Embryonic facial prominence (tissue), 1 donor: ENCODE measurements around the gene DMBX1.

ENCODE experiments used
- DNase-seq: peaks from one replicate; pipeline ENCODE4 v3.0.0-alpha.2; 2016; ENCODE audit errors: extremely low spot score

Gene DMBX1

DNA sequence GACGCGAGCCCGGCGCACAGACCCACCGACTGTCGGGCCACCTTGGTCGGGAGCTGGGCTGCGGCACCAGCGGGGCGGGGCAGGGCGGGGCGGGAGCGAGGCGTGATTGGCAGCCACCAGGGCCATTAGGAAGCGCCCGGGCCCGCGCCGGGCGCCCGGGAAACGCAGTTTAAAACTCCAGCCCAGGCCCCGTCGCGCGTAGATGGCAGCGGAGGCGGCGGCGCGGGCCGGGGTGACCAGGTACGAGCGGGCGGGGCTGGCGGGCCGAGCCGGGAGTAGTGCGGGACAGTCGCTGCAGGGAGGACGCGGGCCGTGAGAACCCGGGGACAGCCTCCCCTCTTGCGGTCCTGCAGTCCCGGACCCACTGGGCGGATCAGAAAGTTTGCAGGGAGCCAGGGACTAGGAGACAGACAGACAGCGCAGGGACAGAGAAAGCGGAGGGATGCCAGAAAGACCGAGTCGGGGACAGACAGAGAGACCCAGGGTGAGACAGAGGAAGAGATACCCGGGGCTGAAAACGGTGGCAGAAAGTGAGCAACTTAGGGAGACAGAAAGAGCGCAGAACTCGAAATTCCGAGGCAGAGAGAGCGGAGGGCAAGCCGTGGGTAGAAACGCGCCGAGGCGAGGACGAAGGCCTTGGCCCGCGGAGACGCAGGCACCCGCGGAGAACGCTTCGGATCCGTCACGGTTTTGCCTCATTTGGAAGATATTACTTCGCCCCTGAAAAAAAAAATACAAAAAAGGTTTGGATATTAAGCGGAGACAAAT is at the start of gene DMBX1:
Gene DMBX1 (plus strand): TSS at position 199 of the 768 bp plus-strand sequence. CDS start 17,175 bp downstream, outside the sequence.
- DNase-seq = no peak

DNA sequence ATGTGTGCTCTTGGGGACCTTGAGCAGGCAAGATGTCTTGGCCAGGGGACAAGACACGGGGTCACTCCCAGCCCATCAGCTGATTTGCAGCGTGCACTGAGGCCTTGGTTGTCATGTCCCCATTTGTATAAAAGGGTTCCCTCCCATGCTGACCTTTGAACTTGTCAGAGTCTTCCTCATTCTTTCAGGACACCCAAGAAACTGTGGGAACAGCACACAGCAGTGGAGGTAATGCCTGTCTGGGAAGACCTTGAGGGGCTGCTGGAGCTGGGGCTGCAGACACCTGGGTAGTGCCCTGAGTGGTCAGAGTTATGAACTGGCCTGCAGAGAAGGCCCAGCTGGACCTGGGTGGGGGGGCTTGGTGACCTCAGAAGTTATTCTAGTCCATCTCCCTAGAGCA is 49.2 kb upstream of the DMBX1 start:
- DNase-seq = no peak

DNA sequence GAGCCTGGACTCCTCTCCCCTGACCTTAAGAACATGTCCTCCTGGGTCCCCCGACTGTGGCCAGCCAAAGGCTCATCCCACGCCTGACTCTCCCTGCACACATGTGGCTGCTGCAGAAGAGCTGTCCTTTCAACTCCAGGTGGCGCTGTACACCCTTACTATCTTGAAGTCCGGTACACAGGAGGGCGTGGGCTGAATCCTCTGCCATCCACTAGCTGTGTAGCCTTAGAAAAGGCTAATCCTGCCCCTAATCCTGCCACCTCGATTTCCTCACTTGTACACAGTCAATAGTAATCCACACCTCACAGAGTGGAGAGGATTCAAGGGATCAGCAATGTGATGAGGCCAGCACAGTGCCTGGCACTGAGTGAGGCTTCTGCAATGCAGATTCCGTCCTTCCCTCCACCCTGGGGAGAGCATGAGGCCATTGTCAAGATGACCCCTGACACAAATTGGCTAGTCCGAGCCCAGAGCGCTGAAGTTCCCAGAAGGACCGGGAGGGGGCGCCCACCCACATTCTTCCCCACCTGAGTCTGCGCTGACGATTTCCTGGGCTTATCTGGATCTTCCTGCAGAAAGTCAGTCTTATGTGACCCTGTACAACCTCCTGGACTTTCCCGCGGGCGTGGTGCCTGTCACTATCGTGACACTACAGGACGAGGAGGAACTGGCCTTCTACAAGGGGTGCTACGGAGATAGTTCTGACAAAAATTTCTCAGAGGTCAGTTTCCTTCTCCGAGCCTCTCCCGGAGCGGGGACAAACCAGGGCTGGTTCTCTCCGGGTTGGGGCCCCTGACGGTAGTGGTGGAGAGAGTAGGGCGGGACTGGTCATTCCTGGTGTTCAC is 47.1 kb upstream of the DMBX1 start:
- no peak for DNase-seq

DNA sequence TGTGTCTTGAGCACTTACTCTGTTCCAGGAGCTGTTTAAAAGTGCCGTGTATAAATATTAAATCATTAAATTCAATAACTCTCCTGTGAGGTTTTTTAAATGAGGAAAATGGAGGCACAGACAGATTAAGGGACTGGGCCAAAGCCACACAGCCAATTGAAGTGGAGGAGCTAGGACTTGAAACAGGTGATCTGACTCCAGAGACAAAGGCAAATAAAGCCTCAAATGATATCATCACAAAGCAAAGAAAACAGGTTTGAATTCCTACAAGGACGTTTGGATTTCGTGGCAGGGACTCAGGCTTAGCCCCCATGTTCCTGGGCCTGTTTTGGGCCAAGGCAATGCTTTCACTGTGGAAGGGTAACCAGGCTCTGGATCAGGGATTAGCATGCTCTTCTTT is 45.2 kb upstream of the DMBX1 start:
- no peak for DNase-seq

DNA sequence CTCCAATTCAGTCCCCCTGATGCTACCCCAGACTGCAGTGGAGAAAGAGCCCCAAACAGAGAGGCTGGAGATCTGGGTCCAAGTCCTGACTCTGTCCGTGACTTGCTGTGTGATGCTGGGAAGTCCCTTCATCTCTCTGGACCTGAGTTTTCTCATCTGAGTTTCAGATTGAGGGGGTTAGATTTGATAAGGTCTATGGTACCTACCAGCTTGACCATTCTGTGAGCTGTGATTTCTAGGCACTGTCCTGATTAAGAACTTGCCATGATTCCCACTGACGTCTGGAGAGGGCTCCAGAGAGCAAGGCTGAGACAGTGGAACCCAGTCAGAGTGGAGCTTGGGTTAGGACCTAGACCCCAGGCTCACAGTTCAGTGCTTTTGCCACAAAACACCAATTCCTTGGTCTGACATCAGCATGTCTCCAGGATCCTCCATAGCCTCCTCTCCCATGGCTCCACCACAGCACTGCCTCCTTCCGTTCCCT is 43.8 kb upstream of the DMBX1 start:
- no peak for DNase-seq

DNA sequence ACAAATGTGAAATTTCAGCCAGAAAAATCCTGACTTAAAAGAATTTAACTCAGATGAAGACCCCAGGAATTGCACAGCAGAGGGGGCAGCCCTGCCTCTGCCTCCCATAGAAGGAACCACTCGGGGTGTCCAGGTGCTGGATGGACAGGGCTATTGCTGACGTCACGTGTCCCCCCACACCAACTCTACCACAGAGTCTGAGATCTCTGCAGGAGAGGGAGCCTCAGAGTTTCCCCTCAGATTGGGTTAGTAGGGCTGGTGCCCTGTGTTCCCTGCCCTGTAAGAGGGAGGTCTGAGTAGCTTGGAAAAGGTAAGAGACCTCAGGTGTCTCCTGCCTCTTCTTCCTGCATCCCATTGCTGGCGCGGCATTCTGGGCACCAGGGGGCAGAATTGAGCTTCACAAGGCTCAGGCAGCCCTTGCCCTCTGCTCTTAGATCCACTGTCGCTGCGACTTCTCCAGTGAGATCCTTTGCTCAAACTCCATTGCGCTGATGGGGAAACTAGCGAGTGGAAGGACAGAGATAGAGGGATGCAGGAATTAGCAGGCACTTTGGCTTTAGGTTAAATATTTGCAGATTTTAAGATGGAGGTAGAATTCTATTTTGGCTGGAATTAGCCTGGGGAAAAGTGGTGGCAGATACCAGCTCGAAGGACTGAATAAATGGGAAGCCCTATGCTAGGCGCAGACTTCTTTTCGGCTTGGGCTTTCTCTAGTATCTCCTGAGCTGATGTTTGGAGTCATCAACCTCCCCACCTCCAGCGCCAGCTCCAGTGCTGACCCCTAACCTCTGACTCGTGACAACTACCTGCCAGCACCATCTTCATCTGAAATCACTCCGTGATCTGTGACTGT is 42.8 kb upstream of the DMBX1 start:
- DNase-seq = peak; percentile 21

DNA sequence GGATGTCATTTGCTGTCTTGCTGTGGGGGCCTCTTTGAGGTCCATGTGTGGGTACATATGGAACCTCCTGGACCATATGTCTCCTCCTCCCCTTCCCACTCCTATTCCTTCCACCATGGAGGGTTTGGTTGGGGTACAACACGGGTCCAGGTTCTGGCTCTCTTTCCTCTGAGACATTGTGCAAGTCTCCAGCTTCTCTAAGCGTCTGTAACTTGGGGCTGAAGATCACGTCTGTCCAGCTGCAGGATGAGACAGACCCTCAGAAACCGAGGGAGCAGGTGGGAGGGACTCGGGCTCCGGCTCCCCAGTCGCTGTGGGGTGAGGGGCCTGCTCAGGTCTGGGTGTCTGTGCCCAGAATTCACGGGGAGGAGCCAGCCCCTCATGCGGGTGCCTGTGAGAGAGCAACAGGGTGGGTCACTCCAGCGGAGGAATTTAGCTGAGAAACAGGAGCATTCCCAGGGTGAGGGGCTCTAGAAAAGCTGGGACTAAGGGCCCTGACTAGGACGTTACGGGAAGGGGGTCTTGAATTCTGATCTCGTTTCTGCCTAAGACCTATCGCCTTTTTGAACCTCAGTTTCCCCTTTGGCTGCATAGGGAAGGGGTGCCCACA is 42.0 kb upstream of the DMBX1 start:
- no peak for DNase-seq

DNA sequence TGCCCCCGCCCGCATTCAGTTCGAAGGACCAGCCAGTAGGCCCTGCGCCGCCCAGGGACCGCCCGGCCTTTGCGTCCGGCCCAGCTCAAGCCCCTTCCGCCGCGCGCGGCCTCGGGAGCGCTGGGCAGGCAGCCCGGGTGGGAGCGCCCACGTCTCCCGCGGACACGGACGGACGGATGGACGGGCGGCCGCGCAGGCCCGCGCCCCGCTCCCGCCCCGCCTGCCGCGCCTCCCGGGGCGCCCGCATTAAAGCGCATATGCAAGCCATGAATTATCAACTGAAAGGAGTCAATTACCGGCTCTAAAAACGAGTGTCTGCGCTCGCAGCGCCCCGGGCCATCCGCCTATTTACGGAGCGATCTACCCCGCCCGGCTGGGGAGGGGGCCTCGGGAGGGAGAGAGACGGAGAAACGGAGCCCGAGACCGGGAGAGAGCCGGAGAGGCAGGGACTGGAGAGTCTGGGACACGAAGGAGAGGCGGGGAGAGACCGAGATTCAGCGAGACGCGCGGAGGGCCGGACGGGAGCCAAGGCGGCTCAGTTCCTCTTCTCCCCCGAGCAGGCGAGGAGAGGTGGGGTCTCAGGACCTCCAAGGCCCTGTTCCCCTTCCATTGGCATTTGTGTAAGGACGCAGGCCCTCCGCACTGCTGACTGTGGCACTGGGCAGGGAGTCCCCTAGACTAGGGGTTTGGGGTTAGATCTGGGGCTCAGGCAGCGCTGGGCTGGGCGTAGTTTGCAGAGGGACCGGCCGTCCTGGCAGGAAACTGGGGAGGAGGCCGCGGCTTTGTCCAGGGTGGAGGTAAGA is 41.3 kb upstream of the DMBX1 start:
- no peak for DNase-seq

DNA sequence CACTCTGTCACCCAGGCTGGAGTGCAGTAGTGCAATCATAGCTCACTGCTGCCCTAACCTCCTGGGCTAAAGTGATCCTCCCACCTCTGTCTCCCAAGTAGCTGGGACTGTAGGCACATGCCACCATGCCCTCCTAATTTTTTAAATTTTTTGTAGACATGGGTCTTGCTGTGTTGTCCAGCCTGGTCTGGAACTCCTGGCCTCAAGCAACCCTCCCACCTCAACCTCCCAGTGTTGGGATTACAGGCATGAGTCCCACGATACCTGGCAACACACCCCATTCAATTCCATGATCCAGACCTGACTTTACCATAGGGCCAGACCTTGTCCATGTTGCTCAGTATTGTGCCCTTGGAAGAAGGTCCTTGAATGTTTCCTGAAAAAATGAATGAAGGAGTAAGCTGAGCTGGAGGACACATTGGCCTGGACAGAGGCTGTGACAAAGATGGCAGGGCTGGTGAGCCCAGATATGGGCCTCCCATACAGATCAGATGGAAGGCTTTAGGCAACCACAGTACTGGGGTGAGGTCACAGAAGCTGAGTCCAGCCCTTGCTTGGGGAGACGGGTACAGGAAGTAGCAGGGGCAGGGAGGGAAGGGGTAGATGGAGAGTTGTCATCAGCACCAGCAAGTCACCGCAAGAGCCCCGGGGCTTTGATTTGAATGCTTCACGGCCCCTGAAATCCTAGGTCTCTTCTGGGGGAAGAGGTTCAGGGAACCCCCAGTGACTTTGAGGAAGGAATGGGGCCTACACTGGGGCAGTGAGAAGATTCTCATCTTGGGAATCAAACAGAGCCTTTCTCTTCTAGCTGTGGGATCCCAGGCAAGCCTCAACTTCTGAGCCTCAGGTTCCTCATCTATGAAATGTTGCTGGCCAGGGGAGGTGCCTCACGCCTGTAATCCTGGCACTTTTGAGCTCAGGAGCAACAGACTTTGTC is 40.1 kb upstream of the DMBX1 start:
- DNase-seq = no peak

DNA sequence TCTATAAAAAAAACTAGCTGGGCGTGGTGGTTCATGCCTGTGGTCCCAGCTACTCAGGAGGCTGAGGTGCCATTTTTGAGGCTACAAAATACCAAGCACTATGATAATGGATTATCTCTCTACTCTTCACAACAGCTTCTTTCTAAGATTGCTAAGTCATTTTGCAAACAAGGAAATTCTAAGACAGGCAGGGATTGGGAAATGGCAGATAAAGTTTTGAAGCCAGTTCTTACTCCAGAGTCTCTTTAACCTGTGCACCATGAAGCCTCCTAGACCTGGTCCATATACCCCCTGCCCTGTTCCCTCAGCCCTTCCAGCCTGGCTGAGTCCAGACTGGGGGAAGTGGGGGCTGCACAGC is 39.5 kb upstream of the DMBX1 start:
- DNase-seq = no peak

DNA sequence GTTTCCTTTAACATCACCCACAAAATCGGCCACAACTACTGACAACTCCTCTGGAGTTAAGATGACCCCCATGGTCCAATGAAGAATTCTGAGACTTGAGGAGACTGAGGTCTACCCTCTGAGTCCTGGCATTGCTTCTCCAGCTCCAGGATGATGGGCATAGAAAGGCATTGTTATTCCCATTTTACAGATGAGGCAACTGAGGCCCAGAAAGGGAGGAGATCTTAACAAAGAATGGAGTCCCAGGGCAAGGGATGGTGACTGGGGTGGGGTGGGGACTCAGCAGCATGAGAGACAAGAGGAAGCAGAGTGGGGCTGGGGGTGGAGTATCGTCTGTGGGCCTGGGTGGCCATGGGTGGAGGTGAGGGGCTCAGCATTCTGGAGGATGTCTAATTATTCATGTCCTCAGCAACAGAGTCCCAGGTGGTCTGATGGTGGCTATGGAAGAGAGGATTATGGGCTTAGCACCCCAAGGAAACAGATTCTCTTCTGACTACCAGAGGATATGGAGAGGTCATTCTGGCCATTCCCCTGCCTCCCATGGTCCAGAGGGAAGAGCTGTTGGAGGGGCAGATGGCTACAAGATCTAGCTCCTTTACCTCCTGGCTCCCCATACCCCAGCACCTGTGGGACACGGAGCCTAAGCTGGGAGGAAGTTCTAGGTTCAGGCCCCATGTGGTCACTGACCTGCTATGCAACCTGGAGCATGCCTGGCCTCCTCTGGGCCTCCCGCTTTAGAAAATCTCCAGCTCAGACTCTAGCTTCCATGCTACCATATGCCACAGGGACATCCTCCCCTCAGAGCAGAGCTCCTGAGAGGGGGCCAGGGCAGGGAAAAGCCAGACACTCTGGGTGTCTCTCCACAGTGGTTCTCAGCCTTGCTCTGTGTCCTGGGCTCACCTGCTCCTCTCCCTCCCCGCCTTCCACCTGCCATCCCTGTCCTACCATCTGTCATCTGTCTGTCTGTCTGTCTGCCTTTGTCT is 37.4 kb upstream of the DMBX1 start:
- no peak for DNase-seq

DNA sequence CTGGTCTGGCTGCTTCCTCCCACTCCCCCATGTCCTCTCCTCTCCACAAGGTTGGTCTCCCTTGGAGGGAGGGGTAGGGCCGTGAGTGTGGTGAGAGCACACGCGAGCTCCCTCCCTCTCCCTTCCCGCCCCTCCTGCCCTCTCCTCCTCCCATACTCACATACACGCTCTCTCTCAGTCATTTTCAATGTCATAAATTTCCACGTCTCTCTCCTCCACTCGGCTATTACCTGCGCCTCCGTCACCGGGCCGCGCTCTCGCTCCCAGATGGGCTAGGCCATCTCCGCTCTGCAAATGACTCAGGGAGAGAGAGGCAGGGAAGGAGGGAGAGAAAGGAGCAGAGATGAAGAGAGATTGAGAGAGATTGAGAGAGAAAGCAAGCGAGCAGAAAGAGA is 36.7 kb upstream of the DMBX1 start:
- no peak for DNase-seq

DNA sequence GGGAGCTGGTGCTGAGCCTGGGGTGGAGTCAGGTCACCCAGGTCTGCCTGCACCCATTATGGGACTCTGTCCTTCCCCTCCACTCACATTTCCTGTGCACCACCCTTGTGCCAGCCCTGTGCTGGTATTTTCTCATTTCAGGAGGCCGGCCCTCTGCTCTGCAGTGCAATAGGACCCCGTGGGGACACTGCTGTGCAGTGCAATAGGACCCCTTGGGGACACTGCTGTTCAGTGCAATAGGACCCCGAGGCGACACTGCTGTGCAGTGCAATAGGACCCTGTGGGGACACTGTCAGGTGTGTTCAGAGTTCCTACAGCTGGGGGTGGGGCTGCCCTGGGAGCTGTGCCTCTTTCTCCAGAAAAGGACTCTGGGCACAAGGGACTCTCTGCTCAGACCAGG is 36.2 kb upstream of the DMBX1 start:
- DNase-seq = no peak

DNA sequence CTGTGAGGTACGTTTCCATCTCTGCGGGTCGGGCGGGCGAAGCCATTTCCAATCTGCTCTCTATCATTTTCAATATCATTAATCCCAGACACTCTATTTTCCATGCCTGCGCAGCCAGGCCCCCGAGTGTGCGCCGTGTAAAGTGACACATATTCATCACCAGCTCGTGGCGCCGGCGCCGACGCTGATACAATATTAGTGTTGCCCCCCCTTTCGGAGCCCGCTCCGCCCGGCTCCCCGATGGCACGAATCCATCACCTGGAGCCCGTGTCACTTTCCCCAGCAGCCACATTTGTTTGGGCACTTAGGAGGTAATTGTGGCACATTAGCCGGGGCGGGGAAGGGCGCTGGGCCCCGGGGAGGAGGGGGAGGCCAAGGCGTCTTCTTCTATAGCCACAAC is 33.7 kb upstream of the DMBX1 start:
- DNase-seq = no peak

DNA sequence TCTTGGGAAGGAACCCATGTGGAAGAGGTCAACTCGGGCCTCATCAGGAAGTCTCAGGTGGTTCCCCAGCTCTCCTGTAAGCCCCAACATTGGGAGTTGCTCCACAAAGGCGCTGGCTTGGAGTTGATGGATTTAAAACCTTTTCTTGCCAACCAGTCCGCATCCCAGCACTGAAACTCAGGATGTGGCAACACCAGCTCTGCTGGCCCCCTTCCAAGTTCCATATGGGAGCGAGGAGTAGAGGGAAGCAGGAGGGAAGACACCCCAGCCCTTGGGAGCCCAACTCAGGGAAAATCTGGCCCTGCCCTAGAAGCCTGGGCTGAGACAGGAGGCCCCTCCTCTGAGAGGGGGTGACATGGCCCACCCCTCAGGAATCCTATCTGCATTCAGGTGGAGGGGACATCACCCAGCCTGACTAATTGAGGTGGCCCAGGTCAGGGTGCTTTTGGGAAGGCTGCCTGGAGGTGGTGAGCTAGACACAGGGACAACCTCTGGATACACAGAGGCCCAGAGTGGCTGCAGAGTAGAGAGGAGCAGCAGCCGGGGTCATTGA is 33.1 kb upstream of the DMBX1 start:
- DNase-seq = no peak

DNA sequence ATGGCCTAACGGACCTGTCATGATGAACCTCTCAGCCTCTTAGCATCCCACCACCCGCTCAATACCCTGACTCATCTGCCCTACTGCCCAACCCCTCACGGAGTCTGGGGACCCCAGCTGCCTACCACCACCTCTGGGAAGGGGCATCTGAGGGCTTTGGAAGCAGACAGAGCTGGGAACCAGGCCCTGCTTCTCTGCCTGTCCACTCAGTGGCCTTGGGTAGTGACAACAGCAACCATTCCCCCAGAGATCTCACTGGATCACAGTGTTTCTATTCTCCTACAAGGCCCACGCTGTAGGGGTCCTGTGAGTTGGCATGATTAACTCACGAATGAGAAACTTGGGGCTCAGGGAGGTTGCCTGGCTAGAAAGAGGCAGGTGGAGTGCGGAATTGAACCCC is 32.5 kb upstream of the DMBX1 start:
- no peak for DNase-seq

DNA sequence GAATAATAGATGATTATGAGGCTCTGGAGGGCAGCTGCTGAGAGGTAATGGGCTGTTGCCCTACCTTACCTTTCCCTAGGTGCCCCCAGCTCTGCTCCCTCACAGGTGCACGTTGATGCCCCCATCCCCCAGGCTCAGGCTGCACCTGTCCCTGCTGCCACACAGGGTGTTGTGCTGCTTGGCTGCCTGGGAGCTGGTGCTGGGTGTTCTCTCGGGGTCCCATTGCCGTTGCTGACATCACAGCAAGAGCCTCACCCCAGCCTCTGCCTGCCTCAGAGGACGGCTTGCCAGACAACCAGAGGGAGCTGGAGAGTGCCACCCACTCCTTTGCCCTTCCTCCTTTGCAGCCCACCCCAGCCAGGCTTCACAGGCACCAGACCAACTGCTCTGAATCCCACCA is 31.4 kb upstream of the DMBX1 start:
- no peak for DNase-seq

DNA sequence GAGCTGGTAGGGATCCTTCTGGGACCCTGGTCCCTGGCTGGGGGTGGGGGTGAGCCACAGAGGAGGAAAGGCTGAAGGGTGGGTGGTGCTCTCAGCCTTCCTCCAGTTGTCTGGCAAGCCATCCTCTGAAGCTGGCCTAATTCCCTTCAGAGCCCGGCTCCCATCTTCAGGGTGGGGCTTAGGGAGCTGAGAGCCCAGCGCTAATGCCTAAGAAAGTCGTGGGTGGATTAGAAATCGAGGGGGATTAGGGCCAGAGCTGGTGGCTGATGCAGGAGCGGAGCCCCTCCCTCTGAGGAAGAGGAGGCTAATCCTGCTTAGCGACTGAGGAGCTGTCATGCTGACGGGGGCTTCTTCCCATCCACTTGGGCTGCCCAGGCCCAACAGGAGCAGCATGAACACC is 30.8 kb upstream of the DMBX1 start:
- DNase-seq = no peak
